HG03139 (cell line): ENCODE results near the gene SRGN.
A peak's percentile ranks its signal among the peaks of the same experiment; 100 is the strongest.

Experiments used
- ATAC-seq: cut with Tn5 transposase; IDR thresholded peaks from one replicate; pipeline ENCODE4 v1.9.1; 2021; ENCODE audit not compliant: unreplicated experiment

Gene SRGN

DNA sequence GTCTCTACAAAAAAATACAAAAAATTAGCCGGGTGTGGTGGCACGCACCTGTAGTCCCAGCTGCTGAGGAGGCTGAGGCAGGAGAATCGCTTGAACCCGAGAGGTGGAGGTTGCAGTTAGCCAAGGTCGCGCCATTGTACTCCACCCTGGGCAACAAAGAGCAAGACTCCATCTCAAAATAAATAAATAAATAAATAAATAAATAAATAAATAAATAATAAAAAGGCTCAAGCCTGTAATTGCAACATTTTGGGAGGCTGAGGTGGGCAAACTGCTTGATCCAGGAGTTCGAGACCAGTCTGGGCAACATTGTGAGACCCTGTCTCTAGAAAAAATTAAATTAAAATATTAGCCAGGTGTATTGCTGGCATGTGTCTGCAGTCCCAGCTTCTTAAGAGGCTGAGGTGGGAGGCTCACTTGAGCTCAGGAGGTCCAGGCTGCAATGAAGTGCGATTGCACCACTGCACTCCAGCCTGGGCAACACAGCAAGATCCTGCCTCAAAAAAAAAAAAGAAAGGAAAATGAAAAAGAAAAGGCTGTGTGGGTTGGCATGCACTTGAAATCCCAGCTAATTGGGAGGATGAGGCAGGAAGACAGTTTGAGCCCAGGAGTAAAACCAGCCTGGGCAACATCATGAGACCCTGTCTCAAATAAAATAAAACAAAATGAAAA lies 27.6 kb upstream of the SRGN start:
- no peak for ATAC-seq

DNA sequence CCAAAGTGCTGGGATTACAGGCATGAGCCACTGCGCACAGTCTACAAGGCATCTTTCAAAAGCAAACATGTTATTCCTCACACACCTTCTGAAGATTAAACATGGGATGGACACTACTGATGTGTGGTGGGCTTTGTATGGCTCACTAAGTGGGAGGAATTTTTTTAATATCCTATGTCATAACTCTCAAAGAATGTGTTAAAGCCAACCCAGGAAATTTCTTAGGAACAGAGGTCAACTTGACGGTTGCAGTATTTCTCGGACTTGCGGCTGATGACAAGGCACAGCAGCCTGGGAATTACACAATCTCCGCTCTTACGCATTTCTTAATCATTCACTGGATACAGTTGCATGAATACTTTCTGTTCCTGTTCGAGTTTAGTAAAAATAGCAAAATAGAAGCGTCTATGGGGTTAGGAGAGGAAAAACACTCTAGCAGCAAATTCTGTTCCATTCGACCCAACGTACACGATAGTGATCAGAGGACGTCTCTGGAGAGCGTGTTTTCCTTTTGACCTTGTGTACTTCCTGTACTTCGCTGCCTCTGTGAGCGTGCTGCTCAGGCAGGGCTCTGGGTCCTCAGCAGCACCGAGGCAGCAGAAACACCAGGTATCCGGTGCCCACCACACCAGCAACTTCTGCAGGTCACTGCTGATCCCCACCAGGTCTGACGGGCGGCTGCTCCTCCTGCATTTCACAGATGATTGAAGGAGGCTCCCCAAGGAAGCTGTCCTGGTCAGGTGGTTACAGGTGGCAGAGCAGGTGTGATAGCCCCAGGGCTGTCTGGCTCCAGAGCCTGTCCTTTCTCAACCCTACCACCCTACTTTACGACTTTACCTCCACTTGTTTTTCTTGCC lies 26.4 kb upstream of the SRGN start:
- ATAC-seq = peak; percentile 50

- no peak for ATAC-seq
Observed at GRCh38 chr10:69062901-69063300, 25.0 kb upstream of the SRGN start.

- ATAC-seq = no peak
Observed at GRCh38 chr10:69064762-69065328, 23.1 kb upstream of the SRGN start.

DNA sequence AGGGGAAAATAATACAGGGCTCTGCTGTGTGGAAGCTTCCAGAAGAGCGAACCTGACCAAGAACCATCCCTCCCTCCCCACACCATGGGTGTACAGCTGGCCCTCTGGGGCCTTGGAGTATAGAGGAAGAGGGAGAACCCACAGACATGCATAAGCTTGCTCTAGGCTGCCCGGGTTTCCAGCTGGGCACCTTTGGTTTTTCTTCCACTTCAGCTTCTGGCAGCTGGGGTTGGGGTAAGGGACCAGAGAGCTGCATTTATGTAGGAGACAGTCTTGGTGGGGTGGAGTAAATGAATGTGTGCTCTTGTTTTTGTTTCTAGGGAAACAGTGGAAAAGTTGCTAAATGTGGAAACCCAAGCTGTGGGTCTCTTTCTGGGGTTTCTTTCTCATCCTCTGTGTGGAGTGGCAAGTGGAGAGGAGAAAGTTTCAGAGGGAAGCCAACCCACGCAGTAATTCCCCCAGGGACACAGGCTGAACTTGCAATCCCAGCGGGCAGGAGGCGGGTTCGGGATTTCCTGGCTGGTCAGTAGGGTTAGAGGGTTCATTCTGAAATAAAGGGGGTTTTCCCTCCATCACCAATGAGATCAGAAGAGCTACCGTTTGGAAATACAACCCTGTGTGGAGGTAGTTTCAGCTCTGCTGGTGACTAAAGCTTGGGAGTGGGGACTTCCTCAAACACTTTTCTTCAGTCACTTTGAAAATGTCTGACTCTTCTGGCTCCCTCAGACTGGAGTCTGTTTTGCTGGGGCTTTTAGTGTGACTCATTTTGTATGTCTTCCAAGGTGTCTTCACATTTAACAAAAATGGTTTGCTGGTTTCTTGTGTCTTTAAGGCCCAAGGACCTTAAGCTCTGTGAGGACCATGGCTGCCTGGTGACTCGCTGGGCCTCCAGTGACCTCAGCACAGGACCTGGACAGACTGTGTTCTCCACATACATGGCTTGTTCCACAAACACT lies 22.2 kb upstream of the SRGN start:
- peak; percentile 44 for ATAC-seq

- no peak for ATAC-seq
Observed at GRCh38 chr10:69067189-69067588, 20.7 kb upstream of the SRGN start.

DNA sequence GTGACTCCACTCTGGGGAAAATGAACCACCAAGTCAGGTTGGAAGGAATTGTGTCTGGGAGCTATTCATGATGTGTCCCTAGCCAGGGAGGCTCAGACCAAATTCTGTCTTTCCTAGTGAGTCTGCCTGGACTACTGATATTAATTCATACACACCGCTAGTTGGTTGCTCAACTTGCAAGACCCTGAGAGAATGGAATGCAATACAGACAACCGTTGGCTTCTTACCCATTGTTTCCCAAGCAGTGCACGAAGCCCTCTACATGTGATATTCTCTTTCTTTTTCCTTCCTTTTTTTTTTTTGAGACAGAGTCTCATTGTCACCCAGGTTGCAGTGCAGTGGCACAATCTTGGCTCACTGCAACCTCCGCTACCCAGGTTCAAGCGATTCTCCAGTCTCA lies 19.4 kb upstream of the SRGN start:
- ATAC-seq = no peak

DNA sequence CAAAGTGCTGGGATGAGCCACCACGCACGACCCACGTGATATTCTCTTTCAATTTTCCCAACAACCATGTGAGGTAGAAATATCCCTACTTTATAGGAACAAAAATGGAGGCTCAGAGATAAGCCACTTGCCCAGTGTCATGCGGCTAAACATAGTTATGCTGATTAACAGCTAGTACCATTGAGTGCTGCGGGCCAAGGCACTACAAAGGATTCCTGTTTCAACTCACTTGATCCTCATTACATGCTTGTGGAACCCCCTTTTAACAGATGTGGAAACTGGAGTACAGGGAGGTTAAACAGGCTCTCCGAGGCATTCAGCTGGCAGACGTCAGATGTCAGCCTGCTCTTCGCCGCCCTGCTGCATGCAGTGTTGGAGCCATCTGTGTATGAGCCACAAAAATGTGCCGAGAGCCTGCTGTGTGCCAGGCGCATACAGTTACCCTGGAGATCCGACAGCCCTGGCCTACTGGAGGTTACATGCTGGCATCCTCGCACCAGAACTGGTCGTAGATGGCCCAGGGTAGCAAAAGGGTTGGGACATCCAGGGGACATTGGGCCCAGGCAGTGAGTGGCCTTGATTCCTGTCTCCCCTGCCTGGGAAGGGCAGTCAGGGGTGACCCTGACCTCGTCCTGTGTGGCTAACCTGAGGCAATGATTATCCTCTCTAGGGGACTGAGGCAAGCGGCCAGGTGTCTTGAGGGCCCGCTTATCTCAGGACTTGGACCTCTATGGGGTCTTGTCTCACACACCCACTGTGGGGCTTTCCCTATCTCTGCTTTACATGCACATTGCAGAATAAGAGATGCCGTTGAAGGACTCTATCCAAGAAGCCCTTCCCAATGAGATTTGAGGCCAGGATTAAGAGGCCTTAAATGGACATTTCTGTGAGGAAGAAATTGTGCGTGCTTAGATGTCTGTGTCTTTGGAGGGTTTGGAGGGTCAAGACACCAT lies 18.5 kb upstream of the SRGN start:
- ATAC-seq = no peak

GRCh38 chr10:69070951-69071350 lies 17.0 kb upstream of the SRGN start:
- no peak for ATAC-seq

DNA sequence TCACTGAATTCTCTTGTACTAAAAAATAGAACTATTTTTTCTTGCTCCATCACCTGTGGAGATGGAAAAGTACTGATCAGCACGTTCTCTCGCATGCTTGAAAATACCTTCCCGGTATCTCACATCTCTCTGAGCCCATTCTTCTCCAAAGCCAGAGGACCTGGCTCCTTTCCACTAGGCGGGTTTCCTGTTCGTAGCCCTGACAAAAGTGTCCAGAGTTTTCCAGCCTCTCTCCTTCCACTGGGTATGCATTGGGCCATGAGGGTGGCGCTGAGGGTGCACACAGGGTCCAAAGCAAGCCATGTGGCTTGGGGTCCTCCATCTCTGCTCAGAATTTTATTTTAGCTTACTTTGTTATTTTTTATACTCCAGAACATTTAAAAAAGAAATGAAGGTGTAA lies 16.3 kb upstream of the SRGN start:
- ATAC-seq = no peak

DNA sequence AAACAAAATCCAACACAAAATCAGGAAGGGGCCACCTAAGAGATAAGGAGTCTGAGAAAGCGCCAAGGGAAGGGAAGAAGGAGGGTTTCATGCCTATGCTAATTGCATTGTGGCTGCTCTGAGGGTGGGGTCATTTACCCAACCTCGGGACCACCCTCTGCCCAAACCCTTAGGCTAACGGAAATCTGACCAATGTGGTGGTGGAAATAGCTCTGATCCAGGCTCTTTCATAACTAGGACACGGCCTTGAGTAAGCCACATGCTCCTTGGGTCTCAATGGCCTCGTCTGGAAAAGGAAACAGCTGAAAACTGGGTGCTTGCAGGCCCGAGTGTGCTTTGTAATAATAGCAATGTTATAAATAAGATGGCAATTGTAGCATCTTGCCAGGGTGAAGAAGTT lies 14.9 kb upstream of the SRGN start:
- ATAC-seq = no peak

DNA sequence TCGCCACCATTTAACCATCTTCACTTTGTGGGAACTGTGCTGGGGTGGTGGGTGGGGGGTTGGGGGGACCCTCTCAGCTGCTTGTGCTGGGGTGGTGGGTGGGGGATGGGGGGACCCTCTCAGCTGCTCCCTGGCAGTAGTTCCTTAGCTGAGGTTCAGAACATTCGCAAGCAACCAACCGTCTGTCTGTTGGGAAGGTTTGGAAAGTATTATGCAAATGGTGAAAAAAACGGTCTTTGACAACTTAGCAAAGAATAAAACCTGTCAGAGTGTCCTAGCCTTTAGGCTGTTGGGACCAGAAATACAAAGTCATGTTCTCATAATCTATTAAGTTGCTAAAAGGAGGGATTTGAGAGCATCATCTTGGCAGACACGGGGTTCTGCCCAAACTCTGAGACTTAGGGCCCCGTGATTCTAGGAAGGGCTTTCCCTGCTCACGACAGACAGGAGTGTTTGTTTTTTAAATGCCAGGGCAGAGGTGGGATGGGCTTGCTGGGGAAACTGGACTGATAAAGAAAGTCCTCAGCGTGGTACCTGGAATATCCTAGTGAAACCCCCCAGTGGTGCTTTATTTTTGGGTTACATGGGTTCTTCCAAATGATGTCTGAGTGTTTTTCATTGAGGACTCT lies 14.1 kb upstream of the SRGN start:
- ATAC-seq = no peak

DNA sequence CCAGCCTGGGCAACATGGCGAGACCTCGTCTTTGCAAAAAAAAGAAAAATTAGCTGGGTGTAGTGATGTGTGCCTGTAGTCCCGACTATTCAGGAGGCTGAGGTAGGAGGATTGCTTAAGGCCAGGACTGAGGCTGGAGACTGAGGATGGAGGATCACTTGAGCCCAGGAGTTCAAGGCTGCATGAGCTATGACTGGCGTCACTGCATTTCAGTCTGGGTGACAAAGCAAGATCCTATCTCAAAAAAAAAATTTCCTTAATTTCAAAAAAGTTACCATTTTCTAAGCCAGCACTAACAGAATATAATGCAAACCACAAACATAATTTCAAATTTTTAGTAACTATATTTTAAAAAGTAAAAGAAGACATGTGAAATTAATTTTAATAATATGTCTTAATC lies 13.4 kb upstream of the SRGN start:
- no peak for ATAC-seq

DNA sequence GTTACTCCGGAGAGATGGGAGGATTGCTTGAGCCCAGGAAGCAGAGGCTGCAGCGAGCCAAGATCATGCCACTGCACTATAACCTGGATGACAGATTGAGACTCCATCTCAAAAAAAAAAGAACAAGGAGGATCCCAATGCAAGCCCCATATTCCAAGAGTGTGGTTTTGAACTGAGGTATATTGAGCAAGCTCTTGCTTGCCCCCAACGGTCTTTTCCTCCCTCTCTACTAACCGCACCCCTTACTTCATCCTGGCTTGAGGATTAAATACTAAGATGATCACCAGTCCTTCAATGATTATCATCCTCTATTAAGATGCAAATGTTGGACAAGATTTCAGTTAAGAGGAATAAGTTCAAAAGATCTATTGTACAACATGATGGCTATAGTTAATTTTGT lies 12.5 kb upstream of the SRGN start:
- no peak for ATAC-seq

DNA sequence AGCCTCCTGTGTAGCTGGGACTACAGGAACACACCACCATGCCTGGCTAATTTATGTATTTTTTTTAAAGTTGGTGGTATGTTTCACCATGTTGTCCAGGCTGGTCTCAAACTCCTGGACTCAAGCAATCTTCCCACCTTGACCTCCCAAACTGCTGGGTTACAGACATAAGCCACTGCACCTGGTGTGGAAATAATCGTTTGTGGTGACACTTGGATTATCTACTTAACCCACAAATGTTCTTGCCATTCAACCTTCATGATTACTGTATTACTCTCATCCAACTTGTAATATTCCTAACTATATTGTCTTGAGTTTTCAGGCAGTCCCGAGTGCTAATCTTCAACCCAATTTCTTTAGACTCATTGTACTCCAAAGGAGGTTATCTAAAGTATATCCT lies 9.6 kb upstream of the SRGN start:
- no peak for ATAC-seq

GRCh38 chr10:69080226-69080625 lies 7.7 kb upstream of the SRGN start:
- no peak for ATAC-seq

- no peak for ATAC-seq
Observed at GRCh38 chr10:69086001-69086509, 1.8 kb upstream of the SRGN start.

- ATAC-seq = no peak
Observed at GRCh38 chr10:69088471-69088769, 517 bp downstream of the SRGN start.

GRCh38 chr10:69088801-69089501 lies 1.0 kb downstream of the SRGN start:
- ATAC-seq = no peak
